ENCODE results near the gene SERPINB2.

Gene SERPINB2

GRCh38 chr18:63904694-63905093 lies 17.2 kb downstream of the SERPINB2 start:
- TF ChIP-seq CTCF (IDR thresholded peaks at IDR 0.05; ENCODE audit: control insufficient read depth, insufficient read depth, low read depth, low read length, missing control alignments) = no peak
- no peak for DNase-seq (ENCODE audit: low read depth)
- no peak overlapping the region for H3K4me3 ChIP-seq (ENCODE audit: control insufficient read depth, low read depth, low read length)

GRCh38 chr18:63905361-63905760 lies 17.9 kb downstream of the SERPINB2 start:
- no peak for DNase-seq (ENCODE audit: low read depth)
- TF ChIP-seq CTCF (IDR thresholded peaks at IDR 0.05; ENCODE audit: control insufficient read depth, insufficient read depth, low read depth, low read length, missing control alignments) = no peak
- H3K4me3 ChIP-seq (ENCODE audit: control insufficient read depth, low read depth, low read length) = no peak overlapping the region

- TF ChIP-seq CTCF (IDR thresholded peaks at IDR 0.05; ENCODE audit: control insufficient read depth, insufficient read depth, low read depth, low read length, missing control alignments) = no peak
- DNase-seq (ENCODE audit: low read depth) = no peak
- no peak overlapping the region for H3K4me3 ChIP-seq (ENCODE audit: control insufficient read depth, low read depth, low read length)
These were observed 18.6 kb downstream of the SERPINB2 start for GRCh38 chr18:63906056-63906455.

GRCh38 chr18:63907664-63908063 lies 20.2 kb downstream of the SERPINB2 start, which contains the start of gene SERPINB10:
TSS of gene SERPINB10 (plus strand) at chr18:63907958. CDS start at chr18:63915511, 7,553 bp downstream.
- DNase-seq (ENCODE audit: low read depth) = no peak
- TF ChIP-seq CTCF (IDR thresholded peaks at IDR 0.05; ENCODE audit: control insufficient read depth, insufficient read depth, low read depth, low read length, missing control alignments) = no peak
- no peak within 1 kb of the TSS for H3K4me3 ChIP-seq (ENCODE audit: control insufficient read depth, low read depth, low read length)

GRCh38 chr18:63908858-63909257 lies 21.4 kb downstream of the SERPINB2 start:
- TF ChIP-seq CTCF (IDR thresholded peaks at IDR 0.05; ENCODE audit: control insufficient read depth, insufficient read depth, low read depth, low read length, missing control alignments) = no peak
- DNase-seq (ENCODE audit: low read depth) = no peak
- no peak overlapping the region for H3K4me3 ChIP-seq (ENCODE audit: control insufficient read depth, low read depth, low read length)

GRCh38 chr18:63909870-63910269 lies 22.4 kb downstream of the SERPINB2 start:
- no peak for DNase-seq (ENCODE audit: low read depth)

More at GRCh38 chr18:63909870-63910269, 22.4 kb downstream of the SERPINB2 start:
- H3K4me3 ChIP-seq (ENCODE audit: control insufficient read depth, low read depth, low read length) = no peak overlapping the region
- no peak for TF ChIP-seq CTCF (IDR thresholded peaks at IDR 0.05; ENCODE audit: control insufficient read depth, insufficient read depth, low read depth, low read length, missing control alignments)
